Measurements from ENCODE around the gene PCNX2.

GRCh38 chr1:233180641-233181364 is 114.7 kb downstream of the PCNX2 start:
- TF ChIP-seq EZH2 (IDR thresholded peaks at IDR 0.05; ENCODE audit: insufficient read depth, low read length) (no peak), CTCF (IDR thresholded peaks at IDR 0.05; ENCODE audit: insufficient read depth, low read depth, low read length) (no peak)

Data from astrocyte (in vitro differentiated cells and primary cell).